ENCODE measurements around the gene UVSSA. TPM values are rescaled to one million over a fixed set of nuclear protein-coding genes. Genes with fewer than 3 reads are reported as not detected.

The UVSSA gene
- total RNA-seq, 1 donor from 2014 or later = 28.3 TPM

GRCh38 chr4:1325176-1325480 is 21.9 kb upstream of the UVSSA start:
- DNase-seq (peak; percentile 42), ATAC-seq (no peak)
- Histone ChIP-seq H3K9me3 (no peaks in the 10 kb centered on the region), H3K4me1 (no peaks in the 10 kb centered on the region), H3K36me3 (peaks cover 54% of the 10 kb centered on the region), H3K27me3 (no peaks in the 10 kb centered on the region), H3K4me3 (no peak overlapping the region), H3K27ac (no peak overlapping the region)
- intact Hi-C loops (cut with DNase I) = no loop called here
- no peak for TF ChIP-seq CTCF (IDR thresholded peaks at IDR 0.05)

- no peak for DNase-seq
- no peak for ATAC-seq
- Histone ChIP-seq H3K9me3 (no peaks in the 10 kb centered on the region), H3K4me3 (no peak overlapping the region), H3K4me1 (no peaks in the 10 kb centered on the region), H3K27me3 (no peaks in the 10 kb centered on the region), H3K27ac (no peak overlapping the region), H3K36me3 (peaks cover 54% of the 10 kb centered on the region)
- intact Hi-C loops (cut with DNase I) = no loop called here
- no peak for TF ChIP-seq CTCF (IDR thresholded peaks at IDR 0.05)
Observed at GRCh38 chr4:1325681-1326635, 21.1 kb upstream of the UVSSA start.

GRCh38 chr4:1326751-1327525 is 20.1 kb upstream of the UVSSA start:
- Histone ChIP-seq H3K9me3 (no peaks in the 10 kb centered on the region), H3K4me3 (no peak overlapping the region), H3K36me3 (peaks cover 54% of the 10 kb centered on the region), H3K27ac (no peak overlapping the region), H3K27me3 (no peaks in the 10 kb centered on the region), H3K4me1 (no peaks in the 10 kb centered on the region)
- intact Hi-C loops (cut with DNase I) = no loop called here
- no peak for TF ChIP-seq CTCF (IDR thresholded peaks at IDR 0.05)
- no peak for DNase-seq
- no peak for ATAC-seq

- intact Hi-C loops (cut with DNase I) = no loop called here
- Histone ChIP-seq H3K4me1 (no peaks in the 10 kb centered on the region), H3K27ac (no peak overlapping the region), H3K36me3 (peaks cover 49% of the 10 kb centered on the region), H3K9me3 (no peaks in the 10 kb centered on the region), H3K27me3 (no peaks in the 10 kb centered on the region), H3K4me3 (no peak overlapping the region)
- ATAC-seq (no peak), DNase-seq (no peak)
- no peak for TF ChIP-seq CTCF (IDR thresholded peaks at IDR 0.05)
Observed at GRCh38 chr4:1327526-1328266, 19.3 kb upstream of the UVSSA start.

- H3K4me1 ChIP-seq = no peaks in the 10 kb centered on the region
- no peak for TF ChIP-seq CTCF (IDR thresholded peaks at IDR 0.05)
- H3K36me3 ChIP-seq = peaks cover 43% of the 10 kb centered on the region
- intact Hi-C loops (cut with DNase I) = no loop called here
- no peaks in the 10 kb centered on the region for H3K27me3 ChIP-seq
- no peak for ATAC-seq
- H3K9me3 ChIP-seq = no peaks in the 10 kb centered on the region
- H3K27ac ChIP-seq = no peak overlapping the region
- no peak overlapping the region for H3K4me3 ChIP-seq
- DNase-seq = no peak
Observed at GRCh38 chr4:1328267-1329155, 18.5 kb upstream of the UVSSA start.

Data from upper lobe of right lung (tissue), 1 donor.